ES-I3 (cell line): Measurements from ENCODE around the gene ABL1.

Experiments
- H3K36me3 ChIP-seq: 2 replicates; pipeline ENCODE4 v1.6.1; 2013; ENCODE audit warnings: mild to moderate bottlenecking, low read length, control low read depth, moderate library complexity; ENCODE audit not compliant: insufficient read depth
- H3K4me1 ChIP-seq: 2 replicates; pipeline ENCODE4 v1.6.1; 2013; ENCODE audit warnings: mild to moderate bottlenecking, control low read depth, low read length; ENCODE audit not compliant: insufficient read depth
- H3K9ac ChIP-seq: 2 replicates; pipeline ENCODE4 v1.6.1; 2013; ENCODE audit warnings: low read depth, mild to moderate bottlenecking, low read length, moderate library complexity
- H3K9me3 ChIP-seq: 2 replicates; pipeline ENCODE4 v1.6.1; 2013; ENCODE audit warnings: mild to moderate bottlenecking, low read length, moderate library complexity; ENCODE audit not compliant: control insufficient read depth, insufficient read depth

ABL1 gene

DNA sequence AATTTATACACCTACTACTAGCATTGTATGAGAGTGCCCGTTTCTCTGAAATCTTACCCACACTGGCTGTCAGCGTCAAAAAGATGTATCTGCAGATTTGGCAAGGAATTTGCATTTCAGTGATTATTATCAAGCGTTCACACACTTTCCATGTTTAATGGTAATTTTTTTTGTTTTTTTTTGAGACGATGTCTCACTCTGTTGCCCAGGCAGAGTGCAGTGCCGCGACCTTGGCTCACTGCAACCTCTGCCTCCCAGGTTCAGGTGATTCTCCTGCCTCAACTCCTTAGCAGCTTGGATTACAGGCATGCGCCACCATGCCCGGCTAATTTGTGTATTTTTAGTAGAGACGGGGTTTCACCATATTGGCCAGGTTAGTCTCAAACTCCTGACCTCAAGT, 14.3 kb downstream of the ABL1 start:
- Histone ChIP-seq H3K9ac (no peak overlapping the region), H3K36me3 (no peaks in the 10 kb centered on the region), H3K4me1 (peaks cover 30% of the 10 kb centered on the region)

DNA sequence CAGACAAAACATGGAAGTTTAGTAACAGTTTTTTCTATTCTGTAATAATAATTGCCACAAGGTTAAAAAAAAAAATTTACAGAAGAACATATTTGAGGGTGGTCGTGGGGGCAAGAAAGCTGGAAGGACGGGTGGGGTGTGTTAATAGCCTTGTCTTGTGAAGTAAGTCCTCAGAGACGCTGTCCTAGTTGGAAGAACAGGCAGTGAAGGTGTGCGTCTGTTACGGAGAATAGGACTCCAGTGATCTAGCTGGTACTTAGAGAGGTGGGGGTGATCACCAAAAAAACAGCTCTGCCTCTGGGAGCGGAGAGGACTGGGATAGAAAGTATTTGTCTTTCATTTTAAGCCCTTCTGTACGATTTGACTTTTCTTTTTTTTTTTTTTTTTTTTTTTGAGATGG, 17.7 kb downstream of the ABL1 start:
- H3K4me1 ChIP-seq = peaks cover 6% of the 10 kb centered on the region; the same call in 1 of the 2 replicates
- no peak overlapping the region for H3K9ac ChIP-seq
- H3K36me3 ChIP-seq = peaks cover 4% of the 10 kb centered on the region; the same call in 1 of the 2 replicates
- no peaks in the 10 kb centered on the region for H3K9me3 ChIP-seq

More for the DNA sequence above, 14.3 kb downstream of the ABL1 start:
- H3K9me3 ChIP-seq = no peaks in the 10 kb centered on the region

GRCh38 chr9:130854092-130854491, 19.0 kb downstream of the ABL1 start:
- peaks cover 12% of the 10 kb centered on the region for H3K4me1 ChIP-seq
- H3K9me3 ChIP-seq = no peaks in the 10 kb centered on the region
- no peak overlapping the region for H3K9ac ChIP-seq
- H3K36me3 ChIP-seq = peaks cover 4% of the 10 kb centered on the region; the same call in 1 of the 2 replicates

DNA sequence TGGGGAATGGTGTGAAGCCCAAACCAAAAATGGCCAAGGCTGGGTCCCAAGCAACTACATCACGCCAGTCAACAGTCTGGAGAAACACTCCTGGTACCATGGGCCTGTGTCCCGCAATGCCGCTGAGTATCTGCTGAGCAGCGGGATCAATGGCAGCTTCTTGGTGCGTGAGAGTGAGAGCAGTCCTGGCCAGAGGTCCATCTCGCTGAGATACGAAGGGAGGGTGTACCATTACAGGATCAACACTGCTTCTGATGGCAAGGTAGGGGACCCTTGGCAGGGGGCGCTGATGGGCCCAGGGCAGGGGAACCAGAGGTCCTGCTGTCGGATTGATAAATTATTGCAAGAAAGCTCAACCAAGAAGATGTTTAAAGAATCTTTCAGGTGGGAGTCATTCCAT, 19.8 kb downstream of the ABL1 start:
- peaks cover 16% of the 10 kb centered on the region for H3K4me1 ChIP-seq
- H3K36me3 ChIP-seq = peaks cover 4% of the 10 kb centered on the region; the same call in 1 of the 2 replicates
- H3K9ac ChIP-seq = no peak overlapping the region
- H3K9me3 ChIP-seq = no peaks in the 10 kb centered on the region

- peaks cover 7% of the 10 kb centered on the region; the same call in 1 of the 2 replicates for H3K36me3 ChIP-seq
- H3K9me3 ChIP-seq = no peaks in the 10 kb centered on the region
- no peak overlapping the region for H3K9ac ChIP-seq
- H3K4me1 ChIP-seq = peaks cover 21% of the 10 kb centered on the region
Observed at GRCh38 chr9:130856474-130856873, 21.4 kb downstream of the ABL1 start.

DNA sequence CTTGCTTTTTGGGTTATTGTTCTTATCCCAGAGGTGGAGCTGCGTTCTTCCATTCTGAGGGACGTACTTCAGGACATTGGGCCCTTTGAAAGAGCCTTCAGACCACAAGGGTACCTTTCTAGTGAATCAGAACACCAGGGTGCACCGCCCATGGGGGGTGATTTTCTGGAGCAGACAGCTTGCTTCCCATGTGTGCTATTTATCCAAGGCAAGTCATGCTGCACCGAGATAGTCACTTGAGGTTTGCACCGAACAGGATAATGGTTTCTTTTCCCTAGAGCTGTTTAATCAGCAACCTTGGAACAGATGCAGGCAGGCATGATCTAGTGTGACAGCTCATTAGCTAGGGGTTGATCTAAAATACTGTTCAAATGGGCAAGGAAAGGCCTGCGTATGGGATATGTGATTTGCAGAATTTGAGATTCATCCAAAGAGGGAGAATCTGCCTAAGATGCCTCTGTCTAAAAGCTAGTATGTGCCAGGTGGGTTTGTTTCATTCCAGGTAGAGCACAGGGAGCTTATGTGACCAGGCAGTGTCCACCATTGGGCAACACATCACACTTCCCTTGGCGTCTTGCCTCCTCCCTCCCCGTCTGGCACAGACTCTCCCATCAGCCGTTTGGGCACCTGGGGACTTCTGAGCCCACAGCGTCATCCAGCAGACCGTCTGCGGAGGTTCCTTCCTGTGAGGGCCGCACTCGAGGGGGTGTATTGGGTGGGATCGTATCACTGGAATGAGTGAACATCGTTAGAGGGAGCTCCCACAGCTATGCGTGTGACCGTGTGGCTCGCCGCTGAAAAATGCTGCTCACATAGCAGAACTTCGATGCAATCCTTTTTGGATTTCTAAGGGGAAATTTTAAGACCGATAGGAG, 23.0 kb downstream of the ABL1 start:
- Histone ChIP-seq H3K36me3 (peaks cover 8% of the 10 kb centered on the region; the same call in 1 of the 2 replicates), H3K9me3 (no peaks in the 10 kb centered on the region), H3K4me1 (peaks cover 21% of the 10 kb centered on the region), H3K9ac (no peak overlapping the region)

DNA sequence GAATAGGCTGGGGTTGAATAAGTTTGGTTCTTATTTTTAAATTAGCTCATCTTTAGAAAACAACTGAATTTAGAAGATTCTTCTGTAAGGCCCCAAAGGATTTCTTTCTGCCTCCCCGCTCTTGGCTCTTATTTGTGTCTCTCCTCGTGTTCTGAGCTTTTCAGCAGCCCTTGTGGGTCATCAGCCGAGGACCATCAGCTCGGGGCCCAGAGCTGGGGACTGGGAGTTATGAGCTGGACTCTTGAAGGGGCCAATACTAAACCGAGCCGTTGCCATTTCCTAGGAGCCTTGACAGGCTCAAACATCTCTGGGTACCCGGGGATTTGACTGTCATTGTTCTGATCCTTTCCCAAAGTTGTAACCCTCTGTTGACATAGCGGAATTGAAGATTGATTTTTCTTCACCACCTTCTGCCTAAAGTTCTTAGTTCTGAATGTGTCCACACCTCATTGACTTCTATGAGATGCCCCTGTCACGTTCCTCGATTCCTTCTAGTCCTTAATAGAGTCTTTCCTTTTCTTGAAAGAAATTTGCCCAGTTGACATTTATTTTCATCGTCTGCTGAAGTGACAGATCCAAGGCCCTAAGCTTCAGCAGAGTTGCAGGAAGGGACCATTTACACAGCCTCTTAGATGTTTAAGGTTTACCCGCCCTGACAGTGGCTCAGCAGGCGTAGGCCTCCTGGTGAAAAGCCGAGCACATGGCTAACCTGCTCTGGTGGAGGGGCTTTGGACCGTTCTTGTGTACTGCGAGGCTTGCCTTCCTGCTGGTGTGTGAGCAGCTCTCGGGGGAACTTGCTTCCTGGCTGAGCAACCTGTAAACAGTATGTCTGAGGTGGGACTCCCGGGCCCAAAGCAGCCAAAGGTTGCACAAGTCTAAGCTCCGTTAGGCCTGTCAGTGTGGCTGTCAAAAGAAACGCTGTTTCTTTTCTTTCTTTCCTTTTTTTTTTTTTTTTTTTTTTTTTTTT, 24.0 kb downstream of the ABL1 start:
- H3K9me3 ChIP-seq = no peaks in the 10 kb centered on the region
- H3K9ac ChIP-seq = no peak overlapping the region
- peaks cover 12% of the 10 kb centered on the region for H3K36me3 ChIP-seq
- H3K4me1 ChIP-seq = peaks cover 21% of the 10 kb centered on the region

DNA sequence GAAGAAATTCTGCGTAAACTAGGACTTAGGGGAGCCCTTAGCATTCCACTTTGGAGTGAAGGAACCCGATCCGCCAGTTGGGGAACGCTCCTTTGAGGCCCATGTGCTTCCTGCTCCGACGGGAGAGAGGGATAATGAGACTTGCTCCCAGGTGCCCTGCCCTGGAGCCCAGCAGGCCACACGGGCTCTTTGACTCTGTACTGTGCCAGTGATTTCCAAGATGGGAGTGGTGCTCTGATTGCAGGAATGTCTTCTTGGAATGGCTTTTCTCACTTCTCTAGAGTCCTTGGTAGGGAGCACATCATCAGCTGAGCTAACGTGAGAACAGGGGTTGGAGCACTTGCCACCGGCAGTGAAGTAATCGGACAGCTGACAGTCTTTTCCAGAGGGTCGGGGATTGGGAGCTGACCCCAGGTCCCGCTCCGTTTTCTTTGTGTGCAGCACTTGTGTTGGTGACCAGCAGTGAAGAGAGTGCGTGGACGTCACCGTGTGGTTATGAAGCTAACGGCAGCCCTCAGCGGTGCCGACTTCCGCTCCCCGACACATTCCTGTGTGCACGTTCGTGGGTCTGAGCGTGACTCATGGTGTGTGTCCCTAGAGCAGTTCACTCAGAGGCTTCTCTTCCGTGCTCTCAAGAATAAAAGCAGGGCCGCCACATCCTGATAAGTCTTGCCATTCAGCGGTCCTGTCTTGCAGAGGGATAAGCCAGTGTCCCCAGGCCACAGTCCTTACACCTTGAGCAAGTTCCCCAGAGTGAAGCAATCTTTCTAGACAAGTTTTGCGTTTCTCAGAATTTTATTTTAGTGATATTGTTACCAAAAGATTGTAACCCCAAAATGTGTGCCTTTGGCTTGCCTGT, 25.6 kb downstream of the ABL1 start:
- H3K9ac ChIP-seq = no peak overlapping the region
- H3K9me3 ChIP-seq = no peaks in the 10 kb centered on the region
- H3K36me3 ChIP-seq = peaks cover 12% of the 10 kb centered on the region
- peaks cover 21% of the 10 kb centered on the region for H3K4me1 ChIP-seq

DNA sequence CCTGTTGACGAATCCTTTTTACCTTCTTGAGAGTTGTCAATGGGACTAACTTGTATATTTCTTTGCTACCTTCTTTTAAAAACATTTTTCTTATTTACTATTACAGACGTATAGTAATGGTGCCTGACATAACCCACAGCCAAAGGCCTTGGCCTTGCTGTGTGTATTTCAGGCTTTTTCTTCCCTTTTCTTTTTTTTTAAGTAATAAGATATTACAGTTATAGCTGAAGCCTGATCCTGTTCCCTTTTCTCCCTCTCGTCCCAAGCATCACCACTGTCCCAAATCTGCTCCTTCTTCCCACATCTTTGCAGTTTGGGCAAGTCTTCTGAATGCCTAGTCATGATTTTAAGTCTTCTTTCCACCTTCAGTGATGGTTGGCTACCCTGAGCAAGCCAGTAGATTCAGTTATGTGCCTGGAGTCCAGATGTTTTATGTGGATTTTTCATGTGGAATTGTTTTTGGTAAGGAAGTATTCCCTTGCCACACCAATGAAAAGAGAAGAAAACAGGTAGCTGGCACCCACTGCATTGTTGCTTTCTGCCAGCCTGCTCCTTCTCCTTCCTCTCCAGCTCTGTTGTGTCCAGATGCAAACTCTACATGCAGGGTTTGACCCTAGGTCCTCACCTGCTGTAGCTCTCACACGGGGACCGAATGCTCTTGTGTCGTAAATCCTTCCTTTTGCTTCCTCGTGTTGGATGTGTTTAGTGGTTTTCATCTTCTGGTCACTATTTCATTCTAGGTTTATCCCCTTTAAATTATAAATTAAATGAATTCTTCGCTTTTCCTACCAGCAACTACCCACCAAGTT, 26.5 kb downstream of the ABL1 start:
- Histone ChIP-seq H3K4me1 (peaks cover 21% of the 10 kb centered on the region), H3K36me3 (peaks cover 11% of the 10 kb centered on the region), H3K9ac (no peak overlapping the region), H3K9me3 (no peaks in the 10 kb centered on the region)

GRCh38 chr9:130862217-130862616, 27.2 kb downstream of the ABL1 start:
- H3K36me3 ChIP-seq = peaks cover 8% of the 10 kb centered on the region
- H3K9ac ChIP-seq = no peak overlapping the region
- peaks cover 21% of the 10 kb centered on the region for H3K4me1 ChIP-seq
- no peaks in the 10 kb centered on the region for H3K9me3 ChIP-seq

DNA sequence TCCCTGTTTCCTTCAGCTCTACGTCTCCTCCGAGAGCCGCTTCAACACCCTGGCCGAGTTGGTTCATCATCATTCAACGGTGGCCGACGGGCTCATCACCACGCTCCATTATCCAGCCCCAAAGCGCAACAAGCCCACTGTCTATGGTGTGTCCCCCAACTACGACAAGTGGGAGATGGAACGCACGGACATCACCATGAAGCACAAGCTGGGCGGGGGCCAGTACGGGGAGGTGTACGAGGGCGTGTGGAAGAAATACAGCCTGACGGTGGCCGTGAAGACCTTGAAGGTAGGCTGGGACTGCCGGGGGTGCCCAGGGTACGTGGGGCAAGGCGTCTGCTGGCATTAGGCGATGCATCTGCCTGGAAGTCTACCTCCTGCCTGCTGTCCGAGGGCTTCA, 27.7 kb downstream of the ABL1 start:
- Histone ChIP-seq H3K4me1 (peaks cover 21% of the 10 kb centered on the region), H3K9me3 (no peaks in the 10 kb centered on the region), H3K9ac (no peak overlapping the region), H3K36me3 (peaks cover 8% of the 10 kb centered on the region)

- H3K4me1 ChIP-seq = peaks cover 7% of the 10 kb centered on the region
- no peaks in the 10 kb centered on the region for H3K9me3 ChIP-seq
- peaks cover 8% of the 10 kb centered on the region for H3K36me3 ChIP-seq
- H3K9ac ChIP-seq = no peak overlapping the region
Observed at GRCh38 chr9:130864541-130864940, 29.5 kb downstream of the ABL1 start.

DNA sequence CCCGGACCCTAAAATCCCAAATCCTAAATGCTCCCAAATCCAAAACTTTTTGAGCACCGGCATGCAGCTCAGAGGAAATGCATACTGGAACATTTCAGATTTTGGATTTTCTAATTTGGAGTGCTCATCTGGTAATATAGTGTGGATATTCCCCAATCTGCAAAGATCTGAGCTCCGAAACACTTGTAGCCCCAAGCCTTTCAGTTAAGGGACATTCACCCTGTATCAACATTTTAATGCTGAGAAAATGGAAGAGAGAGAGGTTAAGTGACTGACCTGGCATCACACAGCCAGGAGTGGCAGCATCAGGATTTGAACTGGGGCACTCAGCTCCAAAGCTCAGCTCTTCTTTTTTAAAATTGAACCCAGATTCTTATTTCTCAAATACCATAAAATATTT, 30.9 kb downstream of the ABL1 start:
- no peak overlapping the region for H3K9ac ChIP-seq
- no peaks in the 10 kb centered on the region; the same call in 1 of the 2 replicates for H3K4me1 ChIP-seq
- H3K36me3 ChIP-seq = peaks cover 5% of the 10 kb centered on the region; the same call in 1 of the 2 replicates
- no peaks in the 10 kb centered on the region for H3K9me3 ChIP-seq
